WI38 (cell line): Measurements from ENCODE around the gene NLRP1.

Experiments
- H3K4me3 ChIP-seq: 2 replicates; pipeline ENCODE4 v1.5.1; 2011; ENCODE audit warnings: low read depth, mild to moderate bottlenecking, control low read depth, low read length
- TF ChIP-seq, protein P1 (sequence below): IDR thresholded peaks from 2 replicates; pipeline ENCODE4 v1.5.1; 2012; ENCODE audit warnings: low read depth, mild to moderate bottlenecking, control low read depth, low read length

Gene NLRP1

DNA sequence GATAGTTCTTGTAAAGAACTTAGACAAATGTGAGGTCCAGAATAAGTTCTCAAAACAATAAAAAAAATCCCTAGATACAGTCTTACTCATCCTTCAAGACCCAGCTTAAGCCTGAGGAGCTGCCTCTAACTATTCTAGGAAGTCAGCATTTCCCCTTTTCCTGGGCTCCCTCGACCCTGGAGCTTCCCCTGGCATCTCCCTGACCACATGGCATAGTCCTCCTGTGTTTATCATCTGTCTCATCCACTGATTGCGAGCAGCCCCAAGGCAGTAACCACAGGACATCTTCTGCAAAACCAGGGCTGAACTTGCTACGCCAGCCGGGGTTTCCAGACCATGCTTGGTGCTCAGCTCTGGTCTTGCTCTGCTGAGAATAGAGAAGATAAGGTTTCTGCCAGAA, 36.7 kb upstream of the NLRP1 start:
- TF ChIP-seq, protein P1, sequence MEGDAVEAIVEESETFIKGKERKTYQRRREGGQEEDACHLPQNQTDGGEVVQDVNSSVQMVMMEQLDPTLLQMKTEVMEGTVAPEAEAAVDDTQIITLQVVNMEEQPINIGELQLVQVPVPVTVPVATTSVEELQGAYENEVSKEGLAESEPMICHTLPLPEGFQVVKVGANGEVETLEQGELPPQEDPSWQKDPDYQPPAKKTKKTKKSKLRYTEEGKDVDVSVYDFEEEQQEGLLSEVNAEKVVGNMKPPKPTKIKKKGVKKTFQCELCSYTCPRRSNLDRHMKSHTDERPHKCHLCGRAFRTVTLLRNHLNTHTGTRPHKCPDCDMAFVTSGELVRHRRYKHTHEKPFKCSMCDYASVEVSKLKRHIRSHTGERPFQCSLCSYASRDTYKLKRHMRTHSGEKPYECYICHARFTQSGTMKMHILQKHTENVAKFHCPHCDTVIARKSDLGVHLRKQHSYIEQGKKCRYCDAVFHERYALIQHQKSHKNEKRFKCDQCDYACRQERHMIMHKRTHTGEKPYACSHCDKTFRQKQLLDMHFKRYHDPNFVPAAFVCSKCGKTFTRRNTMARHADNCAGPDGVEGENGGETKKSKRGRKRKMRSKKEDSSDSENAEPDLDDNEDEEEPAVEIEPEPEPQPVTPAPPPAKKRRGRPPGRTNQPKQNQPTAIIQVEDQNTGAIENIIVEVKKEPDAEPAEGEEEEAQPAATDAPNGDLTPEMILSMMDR = no peak
- no peak overlapping the region for H3K4me3 ChIP-seq

- TF ChIP-seq, protein P1 = no peak
- no peak overlapping the region for H3K4me3 ChIP-seq
Observed at GRCh38 chr17:5619088-5619740, 34.9 kb upstream of the NLRP1 start.

GRCh38 chr17:5618476-5618875, 34.2 kb upstream of the NLRP1 start:
- TF ChIP-seq, protein P1 = no peak
- H3K4me3 ChIP-seq = no peak overlapping the region

GRCh38 chr17:5615476-5615875, 31.2 kb upstream of the NLRP1 start:
- H3K4me3 ChIP-seq = no peak overlapping the region
- TF ChIP-seq, protein P1 = no peak

DNA sequence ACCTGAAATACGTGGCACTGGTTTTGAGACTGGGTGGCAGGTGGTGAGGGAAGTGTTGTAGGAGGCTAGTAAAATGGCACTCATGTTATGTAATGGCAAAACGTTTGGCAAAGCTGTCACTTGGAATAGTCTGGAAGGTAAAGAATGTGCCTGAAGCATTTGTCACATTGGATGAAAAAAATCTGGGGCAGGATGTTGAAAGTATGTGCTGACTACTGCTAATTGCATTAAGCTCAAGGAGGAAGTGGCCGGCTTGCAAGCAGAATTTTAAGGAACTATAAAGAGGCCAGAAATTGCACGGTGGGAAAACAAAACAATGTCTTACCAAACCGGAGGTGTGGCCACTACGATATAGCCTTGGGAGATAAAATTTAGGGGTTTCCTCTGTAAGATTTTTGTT, 26.6 kb upstream of the NLRP1 start:
- TF ChIP-seq, protein P1 = no peak
- no peak overlapping the region for H3K4me3 ChIP-seq

GRCh38 chr17:5608399-5609112, 24.2 kb upstream of the NLRP1 start:
- TF ChIP-seq, protein P1 = no peak
- H3K4me3 ChIP-seq = no peak overlapping the region

GRCh38 chr17:5607946-5608345, 23.6 kb upstream of the NLRP1 start:
- TF ChIP-seq, protein P1 = no peak
- H3K4me3 ChIP-seq = no peak overlapping the region
